ENCODE results near the gene SLC2A8.
A peak's percentile ranks its signal among the peaks of the same experiment; 100 is the strongest.

SLC2A8 gene

DNA sequence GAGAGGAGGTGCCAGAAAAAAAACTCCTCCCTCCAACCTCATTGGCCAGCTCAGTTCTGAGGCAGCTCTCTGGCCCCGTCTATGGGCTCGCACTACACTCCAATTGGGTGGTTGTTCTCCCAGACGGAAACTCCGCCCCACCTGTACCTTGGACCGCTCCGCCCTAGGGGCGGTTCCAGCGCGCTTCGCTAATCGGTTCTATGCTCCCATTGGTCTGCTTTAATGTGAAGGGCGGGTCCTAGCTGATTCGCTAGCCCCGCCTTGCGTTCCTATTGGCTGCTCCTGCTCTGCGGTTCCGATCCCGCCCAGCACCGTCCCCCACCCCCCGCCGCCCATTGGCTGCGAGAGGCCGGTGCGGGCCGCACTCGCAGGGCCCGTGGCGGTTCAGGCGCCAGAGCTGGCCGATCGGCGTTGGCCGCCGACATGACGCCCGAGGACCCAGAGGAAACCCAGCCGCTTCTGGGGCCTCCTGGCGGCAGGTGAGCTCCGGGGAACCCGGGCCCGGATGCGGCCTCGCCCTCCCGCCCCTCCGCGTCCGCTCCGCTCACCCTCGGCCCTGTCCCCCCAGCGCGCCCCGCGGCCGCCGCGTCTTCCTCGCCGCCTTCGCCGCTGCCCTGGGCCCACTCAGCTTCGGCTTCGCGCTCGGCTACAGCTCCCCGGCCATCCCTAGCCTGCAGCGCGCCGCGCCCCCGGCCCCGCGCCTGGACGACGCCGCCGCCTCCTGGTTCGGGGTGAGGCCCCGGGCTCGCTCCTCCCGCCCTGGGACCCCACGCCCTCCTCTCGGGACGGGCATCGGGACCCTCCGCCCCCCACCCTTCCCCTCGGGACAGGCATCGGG lies at the start of gene SLC2A8:
Gene SLC2A8, plus strand, starts transcription at position 362 of the 838 bp plus-strand sequence. Its CDS starts 62 bp downstream, at position 424.
- peak; percentile 100 for DNase-seq

DNA sequence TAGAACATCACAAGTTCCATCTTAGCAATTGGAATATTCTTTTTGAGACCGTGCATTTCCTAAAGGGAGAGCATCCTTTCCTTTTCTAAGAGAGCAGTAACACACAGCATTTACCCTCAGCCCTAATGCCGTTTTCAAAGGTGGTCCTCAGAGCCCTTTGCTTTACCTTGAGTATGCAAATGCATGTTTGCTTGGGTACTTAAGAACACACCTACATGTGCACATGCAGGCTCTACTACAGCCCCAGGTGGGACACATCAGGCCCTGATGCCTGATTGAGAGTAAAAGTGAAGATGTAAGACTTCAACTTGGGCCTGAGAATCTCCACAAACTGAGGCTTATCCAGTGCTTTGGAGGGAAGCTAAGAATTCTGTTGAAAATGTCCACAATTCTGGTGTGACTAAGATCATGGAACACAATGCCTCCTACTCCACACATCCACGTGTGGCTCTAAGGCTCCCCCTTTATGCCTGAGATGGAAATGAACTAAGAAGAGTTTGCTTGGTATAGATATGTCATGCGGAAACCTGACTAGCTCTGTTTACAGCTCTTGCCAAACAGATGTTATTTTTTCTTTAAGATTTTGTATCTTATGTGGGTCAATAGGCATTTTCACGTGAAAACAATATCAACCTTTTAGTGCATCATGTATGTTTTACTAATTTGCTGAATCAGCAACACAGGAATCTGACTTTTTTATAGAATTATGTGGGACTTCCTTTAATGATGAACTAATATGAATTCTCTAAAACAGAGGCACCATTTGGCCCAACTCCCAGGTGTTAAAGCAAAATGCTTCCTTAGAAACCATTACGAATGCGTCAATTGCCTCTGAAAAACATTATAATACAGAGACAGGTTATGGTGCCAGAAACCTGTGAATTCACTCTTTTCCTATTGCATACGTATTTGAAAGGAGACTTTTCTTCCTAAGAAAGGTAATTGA lies 48.9 kb upstream of the SLC2A8 start:
- DNase-seq, result no peak

GRCh38 chr9:127349483-127350113 lies 47.4 kb upstream of the SLC2A8 start:
- DNase-seq, result peak; percentile 64

- peak; percentile 3 for DNase-seq
Observed at GRCh38 chr9:127351182-127352166, 45.5 kb upstream of the SLC2A8 start.

DNA sequence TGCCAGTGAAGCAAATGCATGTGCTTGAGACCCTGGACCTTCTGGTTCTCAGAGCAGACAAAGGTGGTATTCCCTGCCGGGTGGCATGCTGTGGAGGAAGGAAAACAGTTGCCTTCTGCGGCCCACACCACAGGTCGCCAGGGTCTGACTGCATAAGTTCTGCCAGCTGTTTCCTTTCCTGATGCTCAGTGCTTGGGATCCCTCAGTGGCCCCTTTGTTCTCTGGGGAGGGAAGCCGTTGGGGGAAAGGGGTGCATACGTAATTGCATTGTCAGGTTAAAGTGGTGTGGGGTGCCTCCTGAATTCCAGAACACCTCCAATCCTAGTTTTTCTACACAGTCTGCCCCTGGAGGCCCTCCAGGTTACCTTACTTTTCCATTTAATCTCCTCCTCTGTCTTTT lies 43.1 kb upstream of the SLC2A8 start:
- no peak for DNase-seq

GRCh38 chr9:127356906-127357305 lies 40.1 kb upstream of the SLC2A8 start:
- DNase-seq, result no peak

GRCh38 chr9:127358023-127358535 lies 38.9 kb upstream of the SLC2A8 start:
- DNase-seq, result no peak

- DNase-seq, result no peak
Observed at GRCh38 chr9:127358770-127359169, 38.2 kb upstream of the SLC2A8 start.

DNA sequence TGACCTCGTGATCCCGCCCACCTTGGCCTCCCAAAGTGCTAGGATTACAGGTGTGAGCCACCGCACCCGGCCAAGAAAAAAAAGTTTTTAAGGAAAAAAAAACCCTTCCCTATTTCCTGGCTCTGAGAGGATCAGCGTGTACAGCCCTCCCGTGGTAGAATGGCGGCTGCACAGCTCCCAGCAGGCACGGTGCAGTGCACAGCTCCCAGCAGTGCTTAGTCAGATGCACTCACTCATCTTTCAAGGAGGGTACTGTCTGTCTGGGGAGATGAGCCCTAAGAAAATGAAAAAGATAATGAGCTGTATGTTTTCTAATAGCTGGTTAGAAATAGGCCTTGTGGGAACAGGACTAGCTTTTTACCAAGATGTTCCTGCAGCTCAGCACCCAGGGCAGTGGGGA lies 36.7 kb upstream of the SLC2A8 start:
- DNase-seq, result no peak

DNA sequence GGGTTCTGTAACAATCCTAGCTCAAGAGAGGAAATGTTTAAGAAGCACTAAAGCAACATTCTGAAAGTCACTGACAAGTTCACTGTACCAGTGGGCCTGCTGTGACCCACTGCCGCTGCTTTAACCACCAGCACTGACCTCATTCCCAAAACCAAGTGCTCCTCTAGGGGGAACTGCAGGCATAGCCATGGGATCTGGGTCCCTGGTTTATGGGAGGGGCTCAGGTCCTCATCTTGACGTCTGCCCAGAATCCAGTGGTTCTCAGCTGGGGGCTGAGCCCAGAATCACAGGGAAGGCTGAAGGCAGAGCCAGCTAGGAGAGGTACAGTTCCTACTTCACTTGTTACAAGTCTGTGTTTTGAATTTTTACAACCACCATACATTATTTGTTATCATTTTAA lies 36.1 kb upstream of the SLC2A8 start:
- DNase-seq, result peak; percentile 29

DNA sequence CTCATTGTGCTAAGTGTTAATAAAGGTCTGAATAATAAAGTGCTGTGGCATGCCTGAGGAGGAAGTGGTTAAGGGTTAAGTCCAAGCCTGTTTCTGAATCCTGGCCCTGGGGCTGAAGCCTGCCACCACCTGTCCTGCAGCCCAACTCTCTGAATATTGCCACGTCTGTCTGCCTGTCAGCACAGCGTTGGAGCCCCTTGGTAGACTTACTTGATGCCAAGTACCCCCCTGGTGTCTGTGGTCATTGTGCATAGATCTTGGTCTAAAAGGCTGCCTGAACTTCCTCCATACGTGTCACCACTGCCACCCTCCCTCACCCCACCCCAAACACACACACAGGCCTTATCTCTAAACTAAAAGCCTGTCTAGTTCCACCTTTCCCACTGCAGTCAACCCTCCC lies 35.4 kb upstream of the SLC2A8 start:
- DNase-seq, result no peak

DNA sequence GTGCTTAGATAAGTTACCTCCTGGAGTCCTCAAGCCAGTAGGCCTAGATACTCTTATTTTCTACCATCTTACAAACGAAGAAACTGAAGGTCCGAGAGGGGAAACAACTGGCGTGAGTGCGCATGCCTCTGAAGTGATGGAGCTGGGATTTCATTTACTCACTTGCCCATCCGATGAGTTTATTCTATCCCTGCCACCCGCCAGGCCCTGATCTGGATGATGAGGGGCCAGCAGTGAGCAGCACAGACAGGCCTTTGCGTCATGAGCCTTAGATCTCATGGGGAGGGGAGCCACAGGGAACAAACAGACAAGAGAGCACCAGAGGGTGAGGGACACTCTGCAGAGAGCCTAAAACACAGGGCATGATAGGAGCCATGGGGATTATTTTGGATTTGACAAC lies 34.1 kb upstream of the SLC2A8 start:
- DNase-seq, result no peak

GRCh38 chr9:127365461-127365860 lies 31.5 kb upstream of the SLC2A8 start:
- no peak for DNase-seq

- no peak for DNase-seq
Observed at GRCh38 chr9:127366594-127366993, 30.4 kb upstream of the SLC2A8 start.

DNA sequence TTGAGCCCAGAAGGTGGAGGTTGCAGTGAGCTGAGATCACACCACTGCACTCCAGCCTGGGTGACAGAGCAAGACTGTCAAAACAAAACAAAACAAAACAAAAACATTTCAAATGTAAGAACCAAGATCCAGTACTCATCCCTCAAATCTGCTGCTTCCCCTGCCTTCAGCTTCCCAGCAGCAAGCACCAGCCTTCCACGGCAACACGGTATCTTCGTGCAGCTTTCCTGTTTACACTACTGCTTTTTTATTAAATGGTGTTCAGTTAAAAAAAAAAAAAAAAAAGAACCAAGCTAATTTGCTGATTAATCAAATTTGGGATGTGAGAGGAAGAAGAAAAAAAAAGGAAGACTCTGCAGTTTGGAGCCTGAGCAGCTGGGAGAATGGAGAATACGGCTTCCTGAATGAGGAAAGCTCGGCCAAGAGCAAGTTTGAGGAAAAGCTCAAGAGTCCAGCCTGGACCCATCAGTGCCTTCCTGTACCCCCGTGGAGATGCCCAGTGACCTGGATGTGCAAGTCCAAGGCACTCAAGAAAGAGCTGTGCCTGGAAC lies 28.0 kb upstream of the SLC2A8 start:
- DNase-seq, result no peak

GRCh38 chr9:127369428-127369827 lies 27.5 kb upstream of the SLC2A8 start:
- no peak for DNase-seq

GRCh38 chr9:127370147-127370579 lies 26.8 kb upstream of the SLC2A8 start:
- no peak for DNase-seq

DNA sequence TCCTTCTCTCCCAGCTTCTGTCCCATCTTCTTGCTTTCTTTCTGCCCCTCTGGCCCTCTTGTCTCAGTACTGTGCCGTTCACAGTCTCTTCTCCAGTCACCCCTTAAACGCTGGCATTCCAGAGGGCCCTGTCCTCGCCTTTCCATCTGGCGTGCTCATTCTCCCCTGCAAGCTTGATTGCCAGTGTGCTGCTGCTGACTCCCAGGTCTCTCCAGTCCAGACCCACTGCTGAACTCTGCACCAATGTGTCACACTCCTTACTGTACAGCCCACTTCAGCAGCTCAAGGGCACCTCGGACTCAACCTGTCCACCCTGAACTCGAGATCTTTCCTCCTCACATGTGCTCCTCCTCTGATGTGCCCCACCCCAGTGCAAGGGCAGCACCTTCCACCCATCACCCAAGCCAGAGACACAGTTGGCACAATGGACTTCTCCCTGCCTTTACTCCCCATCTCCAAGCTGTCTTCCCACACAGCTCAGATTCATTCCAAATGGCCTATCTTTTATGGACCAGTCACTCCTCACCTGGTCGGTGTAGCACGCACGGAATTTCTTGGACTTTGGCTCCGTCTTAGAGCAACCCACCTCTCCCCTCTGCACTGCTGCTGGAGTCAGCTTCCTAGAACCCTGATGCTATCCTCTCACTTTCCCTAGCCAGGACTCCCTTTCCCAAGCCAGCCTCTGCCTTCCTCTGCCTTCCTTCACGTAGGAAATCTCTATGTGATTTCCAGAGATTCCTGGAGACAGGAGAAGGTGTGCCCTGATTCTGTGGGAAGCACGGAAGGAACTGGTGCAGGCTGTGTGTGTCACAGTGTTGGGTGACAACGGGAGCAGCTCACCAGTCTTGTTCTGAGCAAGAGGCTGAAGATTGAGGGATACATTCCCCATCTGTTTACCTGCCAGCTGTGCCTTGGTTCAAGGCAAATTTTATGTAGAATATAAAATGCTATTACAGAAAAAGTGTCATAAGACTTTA lies 26.0 kb upstream of the SLC2A8 start:
- DNase-seq, result no peak

- no peak for DNase-seq
Observed at GRCh38 chr9:127380479-127380878, 16.5 kb upstream of the SLC2A8 start.

DNA sequence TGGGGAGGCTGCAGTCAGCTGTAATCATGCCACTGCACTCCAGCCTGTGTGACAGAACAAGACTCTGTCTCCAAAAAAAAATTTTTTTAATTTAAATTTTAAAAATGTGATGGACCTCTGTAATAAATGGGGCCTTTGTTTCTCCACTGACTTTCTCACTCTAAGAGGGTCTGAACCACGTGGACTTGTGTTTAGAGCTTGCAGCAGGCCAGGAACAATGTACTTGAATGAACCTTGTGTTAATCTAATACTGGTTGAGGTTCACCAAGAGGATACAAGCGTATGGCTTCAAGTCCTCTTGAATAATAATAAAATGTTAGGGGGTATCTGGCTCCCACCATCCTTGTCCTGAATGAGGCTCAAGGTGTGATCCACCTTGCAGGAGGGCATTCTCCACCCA lies 14.4 kb upstream of the SLC2A8 start:
- DNase-seq, result no peak

Measured in COR-L47 (cell line).